Prostate gland (tissue), 2 donors: Measurements from ENCODE around the gene FNDC5. TPM values are rescaled to one million over a fixed set of nuclear protein-coding genes. Genes with fewer than 3 reads are reported as not detected.

Experiments used
- DNase-seq: peaks from one replicate; pipeline ENCODE4 v3.0.0-alpha.2; 2019; ENCODE audit warnings: low spot score
- H3K27ac ChIP-seq, 2 donors: fragments of 200-600 bp; sonication (generic); 2 replicates each; pipeline ENCODE4 v1.5.1; 2017 to 2019
- H3K27me3 ChIP-seq: fragments of 200-600 bp; sonication (generic); replicated peaks from 2 replicates; pipeline ENCODE4 v1.5.1; 2019; ENCODE audit not compliant: insufficient read depth
- H3K36me3 ChIP-seq, 2 donors: fragments of 200-600 bp; sonication (generic); 1 replicate in 1 of 2; 2 replicates in 1 of 2; pipeline versions ENCODE4 v1.5.1 to v1.8.1; 2017 to 2019
- H3K4me1 ChIP-seq: fragments of 200-600 bp; sonication (generic); replicated peaks from 2 replicates; pipeline ENCODE4 v1.5.1; 2019
- H3K4me3 ChIP-seq, 2 donors: fragments of 200-600 bp; sonication (generic); 2 replicates each; pipeline ENCODE4 v1.5.1; 2017 to 2019
- H3K9me3 ChIP-seq: fragments of 200-600 bp; sonication (generic); 2 replicates; pipeline ENCODE4 v1.5.1; 2017
- POLR2A ChIP-seq: fragments of 450-650 bp; IDR thresholded peaks from one replicate; pipeline ENCODE4 v1.6.1; 2016; ENCODE audit warnings: antibody characterized with exemption, mild to moderate bottlenecking
- POLR2AphosphoS5 ChIP-seq: sonication (generic); formaldehyde crosslinking; IDR thresholded peaks from one replicate; pipeline ENCODE4 v1.6.1; 2017; ENCODE audit warnings: antibody characterized with exemption
- WGBS: methylation state at CpG from one replicate; pipeline ENCODE4 v1.1.5; 2018; 5-methylcytosine and 5-hydroxymethylcytosine counted together
- intact Hi-C: fragments of 100-400 bp; cut with DNase I; formaldehyde crosslinking; loops from one replicate; pipeline ENCODE4 v1.14.2; 2022
- total RNA-seq, 2 donors: library from RNA; depleted of rRNA; stranded (reverse); fragments of >200 nt; gene quantifications; one replicate each; pipeline ENCODE4 v1.1.0, GENCODE V29; 2016
- TF ChIP-seq, protein P1 (sequence below), 4 experiments: fragments of 200-600 bp in 2 of 4; fragments of 450-650 bp in 2 of 4; sonication (generic) in 2 of 4; IDR thresholded peaks; 1 replicate in 3 of 4; 2 replicates in 1 of 4; pipeline ENCODE4 v1.5.1; 2016 to 2019; ENCODE audit warnings: antibody characterized with exemption in 4 of 4, mild to moderate bottlenecking in 2 of 4, moderate library complexity in 2 of 4

Gene FNDC5
- 10 to 100 TPM in 1 of 2 donors, 1 to 10 TPM in 1; 1.5 to 19.1 TPM for total RNA-seq

DNA sequence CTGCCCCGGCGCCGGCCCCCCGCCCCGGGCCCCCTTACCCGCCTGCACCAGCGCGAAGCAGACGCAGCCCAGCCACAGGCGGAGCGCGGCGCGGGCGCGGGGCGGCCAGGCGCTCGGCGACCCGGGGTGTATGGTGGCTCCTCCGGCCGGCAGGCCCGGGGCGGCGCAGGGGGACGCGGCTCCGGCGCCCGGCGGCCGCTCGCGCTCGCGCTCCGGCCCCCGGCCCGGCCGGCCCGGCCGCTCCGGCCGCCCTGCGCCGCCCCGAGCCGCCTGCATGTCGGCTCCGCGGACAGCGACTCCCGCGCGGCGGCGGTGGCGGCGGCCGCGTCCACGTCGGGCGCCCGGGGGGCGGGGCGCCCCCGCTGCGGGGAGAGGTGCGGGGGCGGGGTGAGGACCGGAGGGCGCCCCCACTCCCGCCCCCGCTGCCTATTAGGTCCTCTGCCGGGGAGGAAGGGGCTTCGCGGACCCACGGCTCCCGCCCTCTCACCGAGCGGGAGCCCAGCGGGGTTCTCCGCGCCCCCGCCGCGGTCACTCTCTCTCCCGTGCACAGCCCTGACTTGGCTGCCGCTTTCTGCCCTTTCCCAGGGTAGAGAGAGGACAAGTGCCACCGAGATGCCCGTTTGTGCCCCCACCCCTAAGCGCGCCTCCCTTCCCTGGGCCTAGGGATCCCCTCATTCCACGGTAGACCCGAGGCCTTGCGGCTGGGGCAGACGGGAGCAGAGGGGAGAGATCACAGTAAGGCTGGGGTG is at the start of gene FNDC5:
Gene FNDC5, minus strand, starts transcription at position 298 of the 749 bp plus-strand sequence.
- DNase-seq: no peak
- Histone ChIP-seq H3K36me3 (no peaks in the 10 kb centered on the region), H3K27ac (no peak within 1 kb of the TSS), H3K27me3 (no peaks in the 10 kb centered on the region), H3K4me1 (peaks cover 4% of the 10 kb centered on the region), H3K9me3 (no peaks in the 10 kb centered on the region), H3K4me3 (peak within 1 kb of the TSS; percentile 27 to 34)
- TF ChIP-seq POLR2AphosphoS5 (no peak), POLR2A (no peak)
- TF ChIP-seq, protein P1, sequence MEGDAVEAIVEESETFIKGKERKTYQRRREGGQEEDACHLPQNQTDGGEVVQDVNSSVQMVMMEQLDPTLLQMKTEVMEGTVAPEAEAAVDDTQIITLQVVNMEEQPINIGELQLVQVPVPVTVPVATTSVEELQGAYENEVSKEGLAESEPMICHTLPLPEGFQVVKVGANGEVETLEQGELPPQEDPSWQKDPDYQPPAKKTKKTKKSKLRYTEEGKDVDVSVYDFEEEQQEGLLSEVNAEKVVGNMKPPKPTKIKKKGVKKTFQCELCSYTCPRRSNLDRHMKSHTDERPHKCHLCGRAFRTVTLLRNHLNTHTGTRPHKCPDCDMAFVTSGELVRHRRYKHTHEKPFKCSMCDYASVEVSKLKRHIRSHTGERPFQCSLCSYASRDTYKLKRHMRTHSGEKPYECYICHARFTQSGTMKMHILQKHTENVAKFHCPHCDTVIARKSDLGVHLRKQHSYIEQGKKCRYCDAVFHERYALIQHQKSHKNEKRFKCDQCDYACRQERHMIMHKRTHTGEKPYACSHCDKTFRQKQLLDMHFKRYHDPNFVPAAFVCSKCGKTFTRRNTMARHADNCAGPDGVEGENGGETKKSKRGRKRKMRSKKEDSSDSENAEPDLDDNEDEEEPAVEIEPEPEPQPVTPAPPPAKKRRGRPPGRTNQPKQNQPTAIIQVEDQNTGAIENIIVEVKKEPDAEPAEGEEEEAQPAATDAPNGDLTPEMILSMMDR (IDR thresholded peaks at IDR 0.05): no peak
- whole genome bisulfite sequencing: 4% methylated on average over 54 of the region's 99 CpGs
- intact Hi-C loops: loop anchor here (5.0 to 10.0 kb wide), 2 partner anchors 158 to 466 kb away; no protein-coding TSS in a partner anchor

DNA sequence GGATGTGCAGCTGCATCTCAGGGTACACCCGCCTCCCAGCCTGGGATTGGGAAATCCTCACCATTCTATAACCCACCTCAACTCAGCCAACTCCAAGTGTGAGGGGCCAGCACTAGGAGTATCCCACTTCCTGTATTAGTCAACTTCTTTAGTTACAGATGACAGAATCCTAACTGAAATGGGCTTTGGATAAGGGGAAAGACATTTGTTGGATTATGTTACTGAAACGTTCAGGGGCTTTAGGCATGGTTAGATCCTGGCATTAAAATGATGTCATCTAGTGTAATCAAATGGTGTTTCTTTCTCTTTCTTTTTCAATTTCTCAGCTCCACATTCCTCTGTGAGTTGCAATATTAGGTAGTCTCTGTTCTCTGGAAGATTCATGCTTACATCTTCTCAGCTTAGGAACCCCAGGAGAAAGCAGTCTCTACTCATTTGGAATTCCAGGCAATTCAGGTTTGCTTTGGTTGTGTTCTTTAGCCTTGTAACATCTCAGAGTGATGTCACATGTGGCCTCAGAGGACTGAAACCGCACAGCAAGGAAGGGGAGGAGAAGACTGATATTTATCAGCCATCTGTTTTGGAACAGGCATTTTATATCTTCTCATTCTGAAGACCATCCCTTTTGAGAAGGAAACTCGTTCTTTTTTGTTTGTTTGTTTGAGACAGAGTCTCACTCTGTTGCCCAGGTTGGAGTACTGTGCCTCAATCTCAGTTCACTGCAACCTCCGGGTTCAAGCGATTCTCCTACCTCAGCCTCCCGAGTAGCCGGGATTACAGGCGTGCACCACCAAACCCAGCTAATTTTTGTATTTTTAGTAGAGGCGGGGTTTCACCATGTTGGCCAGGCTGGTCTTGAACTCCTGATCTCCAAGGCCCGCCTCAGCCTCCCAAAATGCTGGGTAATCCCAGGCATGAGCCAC is 49.4 kb upstream of the FNDC5 start:
- no peaks in the 10 kb centered on the region for H3K36me3 ChIP-seq
- no peaks in the 10 kb centered on the region for H3K4me1 ChIP-seq
- 78% methylated on average over 11 of the region's 11 CpGs for WGBS
- no peaks in the 10 kb centered on the region for H3K27me3 ChIP-seq
- H3K9me3 ChIP-seq: no peaks in the 10 kb centered on the region
- H3K4me3 ChIP-seq: no peak overlapping the region
- DNase-seq: no peak
- TF ChIP-seq POLR2AphosphoS5 (no peak), POLR2A (no peak)
- TF ChIP-seq, protein P1 (IDR thresholded peaks at IDR 0.05): no peak
- H3K27ac ChIP-seq: no peak overlapping the region
- intact Hi-C loops: no loop called here

DNA sequence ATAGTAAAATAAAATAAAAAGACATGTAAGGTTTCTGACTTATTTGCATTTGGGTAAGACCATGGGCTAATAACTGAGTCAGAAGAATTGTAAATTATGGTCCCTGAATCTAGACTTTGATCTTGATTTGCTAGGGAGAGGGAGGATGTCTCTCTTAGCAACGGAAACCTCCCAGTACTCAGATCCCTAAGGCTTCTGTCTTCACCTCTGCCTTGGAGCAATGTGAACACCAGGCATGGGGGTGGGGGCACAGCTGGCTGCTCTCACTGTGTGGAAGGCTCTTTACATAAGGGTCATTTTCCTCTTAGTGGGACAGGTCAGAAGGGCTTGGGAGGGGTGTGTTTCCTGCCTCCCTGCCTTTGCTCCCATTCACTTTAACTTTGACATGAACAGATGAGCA is 47.5 kb upstream of the FNDC5 start:
- no peak for DNase-seq
- intact Hi-C loops: no loop called here
- H3K4me1 ChIP-seq: no peaks in the 10 kb centered on the region
- WGBS: 38% methylated on average over 1 of the region's 1 CpG
- H3K9me3 ChIP-seq: no peaks in the 10 kb centered on the region
- H3K27ac ChIP-seq: no peak overlapping the region
- no peaks in the 10 kb centered on the region for H3K27me3 ChIP-seq
- no peak for TF ChIP-seq POLR2AphosphoS5
- TF ChIP-seq, protein P1 (IDR thresholded peaks at IDR 0.05): no peak
- TF ChIP-seq POLR2A: no peak
- no peaks in the 10 kb centered on the region for H3K36me3 ChIP-seq
- H3K4me3 ChIP-seq: no peak overlapping the region

DNA sequence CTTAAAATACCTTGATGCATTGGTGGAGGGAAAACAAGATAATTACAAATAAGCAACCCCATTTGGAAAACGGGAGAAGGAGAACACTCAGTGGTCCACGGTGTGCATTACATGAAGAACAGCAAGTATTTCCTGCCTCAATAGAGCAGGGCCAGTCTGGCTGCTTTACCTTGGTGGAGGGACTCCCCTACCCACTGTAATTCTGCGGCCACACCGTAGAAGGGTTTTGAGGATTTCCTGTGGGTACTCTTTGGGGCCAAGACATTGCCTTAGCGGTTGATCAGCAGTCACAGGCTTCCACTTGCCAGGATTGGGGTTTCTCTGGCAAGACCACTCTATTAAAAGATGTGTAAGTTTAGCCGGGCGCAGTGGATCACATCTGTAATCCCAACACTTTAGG is 46.8 kb upstream of the FNDC5 start:
- no peak for TF ChIP-seq POLR2AphosphoS5
- no peak for TF ChIP-seq POLR2A
- TF ChIP-seq, protein P1 (IDR thresholded peaks at IDR 0.05): no peak
- 77% methylated on average over 7 of the region's 7 CpGs for WGBS

More for the DNA sequence above, 46.8 kb upstream of the FNDC5 start:
- H3K4me1 ChIP-seq: no peaks in the 10 kb centered on the region
- H3K9me3 ChIP-seq: no peaks in the 10 kb centered on the region
- DNase-seq: no peak
- H3K36me3 ChIP-seq: no peaks in the 10 kb centered on the region
- no peaks in the 10 kb centered on the region for H3K27me3 ChIP-seq
- no peak overlapping the region for H3K27ac ChIP-seq
- H3K4me3 ChIP-seq: no peak overlapping the region
- intact Hi-C loops: no loop called here
